Measurements from ENCODE around the gene DGKZ. TPM values are rescaled to one million over a fixed set of nuclear protein-coding genes. Genes with fewer than 3 reads are reported as not detected.

The DGKZ gene
- total and polyA plus RNA-seq, 4 donors, result 4.6 to 24.3 (median 14.4) TPM

DNA sequence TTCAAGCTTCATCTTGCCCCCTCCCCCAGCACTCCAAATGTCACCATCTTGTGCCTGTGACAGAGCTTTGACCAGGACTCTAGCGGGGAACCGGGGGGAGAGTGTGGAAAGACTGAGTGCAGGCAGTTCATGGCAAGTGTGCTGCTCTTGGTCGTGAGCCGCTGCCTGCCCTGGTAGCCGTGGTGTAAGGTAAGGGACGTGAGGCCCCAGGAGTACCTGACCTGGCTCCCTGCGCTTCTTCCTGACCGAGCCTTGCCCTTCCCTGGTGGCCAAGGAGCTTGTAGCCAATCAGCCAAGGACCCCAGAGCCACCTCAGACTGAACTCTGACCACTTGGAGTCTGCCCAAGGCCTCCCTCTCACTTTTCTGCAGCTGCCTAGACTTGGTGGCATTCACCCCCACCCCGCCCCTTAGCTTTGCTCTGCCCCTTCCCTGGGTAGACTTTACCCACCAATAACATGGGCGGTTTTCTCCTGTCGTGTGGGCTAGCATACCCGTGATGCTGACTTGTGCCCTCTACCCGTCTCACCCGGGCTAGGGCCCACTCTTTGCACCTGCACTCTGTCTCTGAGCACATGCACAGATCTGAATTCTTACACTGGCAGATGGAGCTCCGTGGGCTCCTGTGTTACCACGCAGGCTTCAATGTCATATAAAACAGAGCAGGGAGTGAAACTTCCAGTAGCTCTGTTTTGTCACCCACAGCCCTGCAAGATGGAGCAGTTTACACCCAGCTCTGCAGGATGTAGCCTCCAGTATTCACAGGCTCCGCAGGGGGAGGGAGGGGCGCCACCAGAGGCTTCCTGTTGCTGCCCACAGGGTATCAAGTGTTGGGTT, 1.5 kb downstream of the DGKZ start:
- no peak for DNase-seq (ENCODE audit: low spot score)
- Histone ChIP-seq H3K27ac (ENCODE audit: low read depth in 1 of 2, low read length in 2 of 2) (peak overlapping the region; percentile 38 to 42), H3K36me3 (ENCODE audit: control insufficient read depth in 4 of 4, insufficient read depth in 3 of 4, low read depth in 1 of 4, low read length in 3 of 4) (no peaks in the 10 kb centered on the region), H3K27me3 (ENCODE audit: control insufficient read depth in 4 of 4, insufficient read depth in 4 of 4, low read length in 3 of 4) (no peaks in the 10 kb centered on the region), H3K9ac (ENCODE audit: low read depth in 1 of 2, low read length in 2 of 2) (peak overlapping the region in 1 of 2 donors; percentile 43), H3K4me3 (ENCODE audit: low read depth in 1 of 3, low read length in 3 of 3) (peak overlapping the region; percentile 45 to 88 (median 71)), H3K9me3 (ENCODE audit: control insufficient read depth in 4 of 4, low read length in 3 of 4) (no peaks in the 10 kb centered on the region), H3K4me1 (ENCODE audit: control insufficient read depth in 4 of 4, insufficient read depth in 4 of 4, low read length in 3 of 4) (peaks cover 0 to 42% (median 31%) of the 10 kb centered on the region in 4 donors)
- 64% methylated on average over 18 of the region's 18 CpGs for WGBS
- TF ChIP-seq, protein P1, sequence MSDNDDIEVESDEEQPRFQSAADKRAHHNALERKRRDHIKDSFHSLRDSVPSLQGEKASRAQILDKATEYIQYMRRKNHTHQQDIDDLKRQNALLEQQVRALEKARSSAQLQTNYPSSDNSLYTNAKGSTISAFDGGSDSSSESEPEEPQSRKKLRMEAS (IDR thresholded peaks at IDR 0.05), result no peak
- no peak for TF ChIP-seq JUND (IDR thresholded peaks at IDR 0.05)
- TF ChIP-seq GABPA (IDR thresholded peaks at IDR 0.05 in 1 of 2, conservative IDR thresholded peaks at IDR 0.05 in 1 of 2), result no peak
- no peak for TF ChIP-seq RAD21 (IDR thresholded peaks at IDR 0.05)
- no peak for TF ChIP-seq TAF1 (conservative IDR thresholded peaks at IDR 0.05)
- no peak for TF ChIP-seq SP1 (IDR thresholded peaks at IDR 0.05)
- TF ChIP-seq HNF4G (IDR thresholded peaks at IDR 0.05), result no peak
- TF ChIP-seq RXRA (IDR thresholded peaks at IDR 0.05), result no peak
- TF ChIP-seq, protein P2, sequence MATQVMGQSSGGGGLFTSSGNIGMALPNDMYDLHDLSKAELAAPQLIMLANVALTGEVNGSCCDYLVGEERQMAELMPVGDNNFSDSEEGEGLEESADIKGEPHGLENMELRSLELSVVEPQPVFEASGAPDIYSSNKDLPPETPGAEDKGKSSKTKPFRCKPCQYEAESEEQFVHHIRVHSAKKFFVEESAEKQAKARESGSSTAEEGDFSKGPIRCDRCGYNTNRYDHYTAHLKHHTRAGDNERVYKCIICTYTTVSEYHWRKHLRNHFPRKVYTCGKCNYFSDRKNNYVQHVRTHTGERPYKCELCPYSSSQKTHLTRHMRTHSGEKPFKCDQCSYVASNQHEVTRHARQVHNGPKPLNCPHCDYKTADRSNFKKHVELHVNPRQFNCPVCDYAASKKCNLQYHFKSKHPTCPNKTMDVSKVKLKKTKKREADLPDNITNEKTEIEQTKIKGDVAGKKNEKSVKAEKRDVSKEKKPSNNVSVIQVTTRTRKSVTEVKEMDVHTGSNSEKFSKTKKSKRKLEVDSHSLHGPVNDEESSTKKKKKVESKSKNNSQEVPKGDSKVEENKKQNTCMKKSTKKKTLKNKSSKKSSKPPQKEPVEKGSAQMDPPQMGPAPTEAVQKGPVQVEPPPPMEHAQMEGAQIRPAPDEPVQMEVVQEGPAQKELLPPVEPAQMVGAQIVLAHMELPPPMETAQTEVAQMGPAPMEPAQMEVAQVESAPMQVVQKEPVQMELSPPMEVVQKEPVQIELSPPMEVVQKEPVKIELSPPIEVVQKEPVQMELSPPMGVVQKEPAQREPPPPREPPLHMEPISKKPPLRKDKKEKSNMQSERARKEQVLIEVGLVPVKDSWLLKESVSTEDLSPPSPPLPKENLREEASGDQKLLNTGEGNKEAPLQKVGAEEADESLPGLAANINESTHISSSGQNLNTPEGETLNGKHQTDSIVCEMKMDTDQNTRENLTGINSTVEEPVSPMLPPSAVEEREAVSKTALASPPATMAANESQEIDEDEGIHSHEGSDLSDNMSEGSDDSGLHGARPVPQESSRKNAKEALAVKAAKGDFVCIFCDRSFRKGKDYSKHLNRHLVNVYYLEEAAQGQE (IDR thresholded peaks at IDR 0.05), result no peak
- TF ChIP-seq FOXA1 (IDR thresholded peaks at IDR 0.05), result no peak
- TF ChIP-seq, protein P3, sequence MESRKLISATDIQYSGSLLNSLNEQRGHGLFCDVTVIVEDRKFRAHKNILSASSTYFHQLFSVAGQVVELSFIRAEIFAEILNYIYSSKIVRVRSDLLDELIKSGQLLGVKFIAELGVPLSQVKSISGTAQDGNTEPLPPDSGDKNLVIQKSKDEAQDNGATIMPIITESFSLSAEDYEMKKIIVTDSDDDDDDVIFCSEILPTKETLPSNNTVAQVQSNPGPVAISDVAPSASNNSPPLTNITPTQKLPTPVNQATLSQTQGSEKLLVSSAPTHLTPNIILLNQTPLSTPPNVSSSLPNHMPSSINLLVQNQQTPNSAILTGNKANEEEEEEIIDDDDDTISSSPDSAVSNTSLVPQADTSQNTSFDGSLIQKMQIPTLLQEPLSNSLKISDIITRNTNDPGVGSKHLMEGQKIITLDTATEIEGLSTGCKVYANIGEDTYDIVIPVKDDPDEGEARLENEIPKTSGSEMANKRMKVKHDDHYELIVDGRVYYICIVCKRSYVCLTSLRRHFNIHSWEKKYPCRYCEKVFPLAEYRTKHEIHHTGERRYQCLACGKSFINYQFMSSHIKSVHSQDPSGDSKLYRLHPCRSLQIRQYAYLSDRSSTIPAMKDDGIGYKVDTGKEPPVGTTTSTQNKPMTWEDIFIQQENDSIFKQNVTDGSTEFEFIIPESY (IDR thresholded peaks at IDR 0.05), result no peak
- TF ChIP-seq, protein P4, sequence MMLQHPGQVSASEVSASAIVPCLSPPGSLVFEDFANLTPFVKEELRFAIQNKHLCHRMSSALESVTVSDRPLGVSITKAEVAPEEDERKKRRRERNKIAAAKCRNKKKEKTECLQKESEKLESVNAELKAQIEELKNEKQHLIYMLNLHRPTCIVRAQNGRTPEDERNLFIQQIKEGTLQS (IDR thresholded peaks at IDR 0.05), result no peak
- TF ChIP-seq, protein P5, sequence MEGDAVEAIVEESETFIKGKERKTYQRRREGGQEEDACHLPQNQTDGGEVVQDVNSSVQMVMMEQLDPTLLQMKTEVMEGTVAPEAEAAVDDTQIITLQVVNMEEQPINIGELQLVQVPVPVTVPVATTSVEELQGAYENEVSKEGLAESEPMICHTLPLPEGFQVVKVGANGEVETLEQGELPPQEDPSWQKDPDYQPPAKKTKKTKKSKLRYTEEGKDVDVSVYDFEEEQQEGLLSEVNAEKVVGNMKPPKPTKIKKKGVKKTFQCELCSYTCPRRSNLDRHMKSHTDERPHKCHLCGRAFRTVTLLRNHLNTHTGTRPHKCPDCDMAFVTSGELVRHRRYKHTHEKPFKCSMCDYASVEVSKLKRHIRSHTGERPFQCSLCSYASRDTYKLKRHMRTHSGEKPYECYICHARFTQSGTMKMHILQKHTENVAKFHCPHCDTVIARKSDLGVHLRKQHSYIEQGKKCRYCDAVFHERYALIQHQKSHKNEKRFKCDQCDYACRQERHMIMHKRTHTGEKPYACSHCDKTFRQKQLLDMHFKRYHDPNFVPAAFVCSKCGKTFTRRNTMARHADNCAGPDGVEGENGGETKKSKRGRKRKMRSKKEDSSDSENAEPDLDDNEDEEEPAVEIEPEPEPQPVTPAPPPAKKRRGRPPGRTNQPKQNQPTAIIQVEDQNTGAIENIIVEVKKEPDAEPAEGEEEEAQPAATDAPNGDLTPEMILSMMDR (IDR thresholded peaks at IDR 0.05; ENCODE audit: low read depth, low read length, missing input control), result no peak
- no peak for TF ChIP-seq EGR1 (IDR thresholded peaks at IDR 0.05; ENCODE audit: low read depth in 2 of 2)
- TF ChIP-seq YY1 (IDR thresholded peaks at IDR 0.05), result no peak
- no peak for TF ChIP-seq HNF4A (conservative IDR thresholded peaks at IDR 0.05)
- TF ChIP-seq NR2F2 (IDR thresholded peaks at IDR 0.05), result no peak
- TF ChIP-seq FOXA2 (IDR thresholded peaks at IDR 0.05), result no peak

All from liver (tissue), 9 donors.